NB4 (cell line): ENCODE data around the gene PFKFB3.
"Not testable (repeated sequence)": the region's sequence is repeated elsewhere in the genome, so short reads cannot be mapped to it uniquely, and the experiment has no call there.

ENCODE experiments used
- DNase-seq: peaks from one replicate; pipeline ENCODE4 v3.0.0; 2010; ENCODE audit warnings: low read depth
- H3K4me3 ChIP-seq: one replicate; pipeline ENCODE4 v1.5.1; 2011; ENCODE audit warnings: mild to moderate bottlenecking, low read depth, low read length, moderate library complexity
- CTCF ChIP-seq: IDR thresholded peaks from one replicate; pipeline ENCODE4 v1.5.1; 2012; ENCODE audit warnings: low read depth, low read length
- MAX ChIP-seq: IDR thresholded peaks from 2 replicates; pipeline ENCODE4 v1.6.1; 2011; ENCODE audit warnings: low read depth, low read length
- MYC ChIP-seq: IDR thresholded peaks from 2 replicates; pipeline ENCODE4 v1.6.1; 2011; ENCODE audit warnings: low read depth, low read length
- POLR2A ChIP-seq: IDR thresholded peaks from 2 replicates; pipeline ENCODE4 v1.6.1; 2011; ENCODE audit warnings: mild to moderate bottlenecking; ENCODE audit not compliant: insufficient read length; ENCODE audit errors: extremely low read depth

PFKFB3 gene

GRCh38 chr10:6185039-6185716 lies 17.6 kb upstream of the PFKFB3 start:
- TF ChIP-seq MAX: no peak
- TF ChIP-seq MYC: no peak
- no peak for TF ChIP-seq POLR2A
- TF ChIP-seq CTCF: no peak
- no peak for DNase-seq

GRCh38 chr10:6186894-6187256 lies 15.9 kb upstream of the PFKFB3 start:
- H3K4me3 ChIP-seq: no peak overlapping the region
- TF ChIP-seq POLR2A: no peak
- no peak for TF ChIP-seq MYC
- no peak for TF ChIP-seq CTCF
- TF ChIP-seq MAX: no peak
- no peak for DNase-seq

More at GRCh38 chr10:6185039-6185716, 17.6 kb upstream of the PFKFB3 start:
- no peak overlapping the region for H3K4me3 ChIP-seq

GRCh38 chr10:6187278-6187677 lies 15.5 kb upstream of the PFKFB3 start:
- no peak for DNase-seq
- no peak overlapping the region for H3K4me3 ChIP-seq
- TF ChIP-seq POLR2A (no peak), CTCF (no peak), MAX (no peak), MYC (no peak)

- H3K4me3 ChIP-seq, DNase-seq: not testable (repeated sequence)
These were observed 12.7 kb upstream of the PFKFB3 start for GRCh38 chr10:6190033-6190432.

- no peak overlapping the region for H3K4me3 ChIP-seq
- no peak for DNase-seq
- TF ChIP-seq MYC: no peak
- no peak for TF ChIP-seq POLR2A
- TF ChIP-seq CTCF: no peak
- TF ChIP-seq MAX: no peak
These were observed 11.6 kb upstream of the PFKFB3 start for GRCh38 chr10:6191147-6191546.

- no peak for DNase-seq
- no peak for TF ChIP-seq CTCF
- no peak for TF ChIP-seq MYC
- TF ChIP-seq MAX: no peak
- TF ChIP-seq POLR2A: no peak
- no peak overlapping the region for H3K4me3 ChIP-seq
These were observed 11.2 kb upstream of the PFKFB3 start for GRCh38 chr10:6191569-6191968.

- H3K4me3 ChIP-seq, DNase-seq: not testable (repeated sequence)
These were observed 9.4 kb upstream of the PFKFB3 start for GRCh38 chr10:6193342-6193741.
